GM21526 (cell line): ENCODE data around the gene EPHB2.
"Not testable (repeated sequence)": the region's sequence is repeated elsewhere in the genome, so short reads cannot be mapped to it uniquely, and the experiment has no call there.

Experiments used
- ATAC-seq: cut with Tn5 transposase; IDR thresholded peaks from one replicate; pipeline ENCODE4 v1.9.1; 2021; ENCODE audit warnings: moderate library complexity; ENCODE audit not compliant: unreplicated experiment, low FRiP score

EPHB2 gene

DNA sequence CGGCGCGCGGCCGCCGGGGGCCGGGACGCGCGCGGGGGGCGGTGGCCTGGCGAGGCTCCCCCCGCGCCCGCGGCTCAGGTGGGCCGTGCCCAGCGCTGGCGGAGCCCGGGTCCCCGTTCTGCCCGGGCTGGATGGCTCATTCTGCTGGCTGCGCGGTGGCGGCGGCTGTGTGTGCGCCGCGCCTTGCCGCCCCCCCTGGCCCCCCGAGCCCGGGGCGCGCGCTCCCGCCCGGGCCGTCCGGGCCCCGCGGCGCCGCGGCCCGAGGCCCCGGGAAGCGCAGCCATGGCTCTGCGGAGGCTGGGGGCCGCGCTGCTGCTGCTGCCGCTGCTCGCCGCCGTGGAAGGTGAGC is at the start of gene EPHB2:
Gene EPHB2, plus strand, starts transcription at position 139 of the 349 bp plus-strand sequence. Its CDS starts 144 bp downstream, at position 283.
- ATAC-seq, result no peak

DNA sequence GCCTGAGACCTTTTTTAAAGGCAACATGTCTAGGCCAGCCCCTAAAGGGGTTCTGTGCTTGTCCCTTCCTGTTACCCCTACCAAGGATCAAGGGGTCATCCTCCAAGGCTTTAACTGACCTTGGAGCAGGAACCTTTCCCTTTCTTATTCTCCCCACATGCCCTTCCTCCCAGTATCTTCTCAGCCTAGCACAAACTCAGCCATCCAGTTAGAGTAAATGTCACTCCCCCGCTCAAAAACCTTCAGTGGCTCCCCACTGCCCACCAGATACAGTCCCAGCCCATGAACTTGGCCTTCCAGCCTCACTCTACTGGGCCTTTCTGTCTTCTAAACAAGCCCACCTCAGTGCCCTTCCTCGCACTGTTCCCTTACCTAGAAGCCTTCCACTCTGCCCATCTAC is 48.8 kb upstream of the EPHB2 start:
- no peak for ATAC-seq

DNA sequence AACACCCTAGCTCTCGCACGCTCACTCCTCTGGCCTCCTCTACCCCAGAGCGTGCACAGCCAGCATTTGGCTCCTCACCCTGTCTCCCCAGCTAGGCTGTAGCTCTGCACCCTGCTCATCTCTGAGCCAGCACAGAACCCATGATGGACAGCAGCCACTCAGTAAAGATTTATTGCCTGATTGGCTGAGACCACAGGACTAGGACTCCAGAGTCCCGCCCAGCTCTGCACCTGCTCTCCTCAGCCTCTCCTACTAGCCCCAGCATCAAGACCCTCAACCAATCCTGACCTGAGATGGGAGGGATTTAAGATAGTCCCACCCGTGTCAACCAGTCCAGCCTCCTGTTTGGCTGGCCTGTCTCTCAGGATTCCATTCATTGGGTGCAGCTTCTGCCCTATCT is 48.3 kb upstream of the EPHB2 start:
- no peak for ATAC-seq

DNA sequence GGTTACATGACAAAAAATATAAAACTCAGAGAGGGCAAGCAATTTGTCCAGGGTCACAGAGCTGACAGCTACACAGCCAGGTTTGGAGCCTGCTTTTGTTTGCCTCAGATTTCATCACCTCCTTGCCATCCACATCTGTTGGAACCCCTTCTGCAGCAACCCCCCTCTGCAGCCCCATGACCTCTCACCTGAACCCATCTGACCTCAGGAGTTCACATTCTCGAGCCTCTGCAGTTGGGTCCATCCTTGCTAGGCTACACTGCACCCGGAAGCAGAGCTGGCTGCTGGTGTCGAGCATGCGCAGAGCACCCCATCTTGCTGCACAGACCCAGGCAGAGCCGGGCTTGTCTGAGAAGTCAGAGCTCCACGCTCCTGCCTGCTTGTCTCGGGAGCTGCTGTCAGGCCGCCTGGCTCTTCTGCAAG is 47.6 kb upstream of the EPHB2 start:
- no peak for ATAC-seq

DNA sequence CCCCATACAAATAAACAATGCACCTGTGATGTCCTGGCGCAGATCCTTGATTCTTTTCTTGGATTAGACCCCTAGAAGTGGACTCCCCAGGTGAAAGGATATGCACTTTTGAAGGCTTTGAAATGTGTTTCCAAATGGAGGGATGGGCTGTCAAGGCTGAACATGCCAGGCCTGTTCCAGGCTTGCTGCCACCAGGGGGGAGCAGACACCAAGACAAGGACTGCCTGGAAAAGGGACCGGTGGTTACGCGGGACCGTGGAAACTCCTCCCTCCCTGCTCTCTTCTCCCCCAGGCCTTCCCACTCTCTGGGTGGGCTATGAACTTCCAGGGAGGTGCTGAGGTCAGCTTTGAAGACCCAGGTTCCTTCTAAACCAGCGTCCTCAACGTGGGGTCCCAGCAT is 44.9 kb upstream of the EPHB2 start:
- ATAC-seq, result no peak

GRCh38 chr1:22666412-22666811 is 44.2 kb upstream of the EPHB2 start:
- ATAC-seq, result no peak

GRCh38 chr1:22668840-22669239 is 41.8 kb upstream of the EPHB2 start:
- ATAC-seq, result not testable (repeated sequence)

- no peak for ATAC-seq
These were observed 40.2 kb upstream of the EPHB2 start for GRCh38 chr1:22670352-22670975.

GRCh38 chr1:22671999-22672398 is 38.6 kb upstream of the EPHB2 start:
- ATAC-seq, result no peak

- ATAC-seq, result no peak
These were observed 36.9 kb upstream of the EPHB2 start for GRCh38 chr1:22673486-22674409.

GRCh38 chr1:22674410-22674749 is 36.3 kb upstream of the EPHB2 start:
- no peak for ATAC-seq

GRCh38 chr1:22676151-22676550 is 34.5 kb upstream of the EPHB2 start:
- not testable (repeated sequence) for ATAC-seq

DNA sequence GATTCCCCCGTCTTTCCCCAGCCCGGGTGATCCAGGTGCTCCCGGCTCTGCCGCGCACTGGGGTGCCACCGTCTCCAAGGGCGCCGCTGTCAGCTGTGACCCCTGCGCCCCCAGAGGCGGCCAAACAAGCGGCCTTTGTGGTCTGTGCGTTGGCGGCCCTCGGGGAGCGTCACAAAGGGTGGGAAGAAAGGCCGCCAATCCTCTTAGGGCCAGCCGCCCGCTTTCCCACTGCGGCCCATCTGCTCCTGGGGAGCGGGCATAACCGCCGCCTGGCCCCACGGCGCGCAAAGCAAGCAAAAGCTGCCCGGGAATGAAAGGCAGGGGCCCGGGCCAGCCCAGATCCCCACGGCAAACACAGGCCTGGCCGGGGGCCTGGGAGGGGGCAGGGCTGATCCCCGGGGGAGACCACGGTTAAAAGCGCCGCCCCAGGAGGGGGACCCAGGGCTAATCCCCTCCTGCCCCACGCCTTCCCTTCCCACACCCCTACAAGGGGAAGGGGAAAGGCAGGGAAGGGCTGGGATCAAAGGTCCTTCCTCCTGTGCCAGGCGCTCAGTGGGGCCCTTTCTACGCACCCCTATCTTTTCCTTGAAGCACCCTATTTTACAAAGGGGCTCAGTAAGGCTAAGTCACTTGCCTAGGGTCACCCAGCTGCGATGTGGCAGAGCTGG is 33.6 kb upstream of the EPHB2 start:
- ATAC-seq, result no peak

DNA sequence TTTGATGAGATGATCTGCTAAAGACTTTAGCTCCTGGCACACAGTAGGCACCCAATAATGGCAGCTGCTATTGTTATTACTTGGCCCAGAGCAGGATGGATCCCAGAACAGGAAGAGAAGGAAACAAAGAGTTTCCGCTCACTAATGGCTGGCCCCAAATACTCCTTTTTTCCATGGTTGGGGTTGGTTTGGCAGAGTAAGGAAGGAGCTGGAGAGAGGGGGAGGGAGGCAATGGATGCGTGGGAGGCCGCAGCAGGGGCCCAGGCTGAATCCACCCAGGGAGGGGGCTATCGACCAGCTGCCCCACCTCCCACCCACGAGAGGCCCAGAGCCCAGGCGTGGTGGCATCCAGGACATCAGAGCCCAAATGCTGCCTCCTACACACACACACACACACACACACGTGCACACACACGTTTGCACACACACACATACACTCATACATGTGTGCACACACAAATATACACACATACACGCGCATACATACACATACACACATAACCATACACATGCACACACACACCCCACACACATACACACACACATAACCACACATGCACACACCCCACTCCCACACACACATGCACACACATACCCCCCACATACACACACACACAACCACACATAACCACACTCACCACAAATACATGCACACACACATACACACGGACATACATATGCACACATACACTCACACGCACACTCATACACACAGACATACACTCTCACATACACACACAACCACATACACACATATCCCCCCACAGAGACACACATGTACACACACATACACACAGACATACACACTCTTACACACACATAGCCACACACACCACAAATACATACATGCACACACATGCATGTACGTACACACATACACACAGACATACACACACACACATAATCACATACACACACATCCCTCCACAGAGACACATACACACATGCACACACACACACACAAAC is 32.4 kb upstream of the EPHB2 start:
- no peak for ATAC-seq

- no peak for ATAC-seq
These were observed 29.9 kb upstream of the EPHB2 start for GRCh38 chr1:22680726-22681125.

DNA sequence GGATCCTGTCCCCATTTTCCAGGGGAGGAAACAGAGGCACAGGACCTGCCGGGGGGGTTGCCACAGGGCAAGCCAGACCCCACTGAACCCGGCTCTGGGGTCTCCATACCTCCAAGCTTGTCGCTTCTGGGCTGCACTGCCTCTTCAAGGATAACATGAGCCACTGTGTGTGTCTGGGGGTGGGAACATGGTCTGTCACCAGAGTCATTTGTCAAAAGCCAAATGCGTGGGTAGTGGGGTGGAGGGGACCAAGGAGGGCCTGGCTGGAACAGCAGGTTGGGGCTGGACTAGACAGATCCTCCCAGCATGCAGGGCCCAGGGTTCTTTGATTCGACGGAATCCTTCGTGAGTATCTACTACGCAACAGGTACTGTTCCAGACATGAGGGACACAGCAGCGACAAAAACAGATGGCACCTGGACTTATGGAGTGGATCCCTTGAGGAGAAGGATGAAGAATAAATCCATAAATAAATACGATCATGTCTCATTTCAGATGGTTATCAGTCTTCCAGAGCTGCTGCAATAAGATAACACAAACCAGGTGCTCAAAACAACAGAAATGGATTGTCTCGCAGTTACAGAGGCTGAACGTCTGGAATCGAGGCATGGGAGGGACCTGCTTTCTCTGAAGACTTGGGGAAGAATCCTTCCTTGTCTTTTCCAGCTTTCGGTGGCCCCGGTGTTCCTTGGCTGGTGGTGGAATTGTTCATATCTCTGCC is 28.9 kb upstream of the EPHB2 start:
- no peak for ATAC-seq

- ATAC-seq, result no peak
These were observed 27.1 kb upstream of the EPHB2 start for GRCh38 chr1:22683547-22683946.

DNA sequence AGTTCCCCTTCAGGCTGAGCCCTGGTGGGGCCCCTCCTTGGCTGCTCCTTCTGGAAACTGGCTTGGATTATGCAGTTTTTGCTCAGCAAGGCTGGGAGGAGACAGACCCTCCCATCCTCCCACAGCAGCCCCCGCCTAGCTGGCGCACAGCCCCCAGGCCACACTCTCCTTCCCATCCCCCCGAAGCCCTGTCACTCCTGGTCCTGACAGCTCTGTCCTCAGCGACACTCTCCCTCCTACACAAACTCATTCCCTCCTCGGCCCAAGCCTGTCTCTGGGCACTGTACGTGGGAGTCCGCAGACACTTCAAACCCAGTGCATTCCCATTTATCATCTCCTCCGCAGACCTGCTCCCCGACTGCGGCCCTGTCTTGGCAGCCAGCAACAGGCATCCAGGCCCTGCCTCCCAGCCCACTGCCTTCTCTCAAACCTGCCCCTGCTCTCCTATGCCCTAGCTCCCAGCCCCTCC is 25.0 kb upstream of the EPHB2 start:
- no peak for ATAC-seq

DNA sequence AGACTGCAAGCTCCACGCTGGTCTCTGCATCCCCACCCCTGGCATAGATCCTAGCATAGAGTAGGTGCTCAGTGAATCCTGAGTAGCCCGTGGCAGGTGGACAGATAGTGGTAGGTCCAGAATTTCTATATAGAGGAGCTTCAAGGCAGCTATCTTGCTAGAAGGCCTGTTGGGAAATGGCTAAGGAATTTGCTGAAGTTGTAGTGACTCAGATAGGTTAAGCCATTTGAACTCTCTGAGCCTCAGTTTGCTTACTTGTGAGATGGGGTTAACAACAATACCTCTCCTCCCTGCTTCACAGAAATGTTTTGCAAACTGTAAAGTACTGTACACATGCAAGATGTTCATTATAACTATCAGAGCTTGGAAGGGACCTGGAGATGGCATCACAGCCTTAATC is 23.4 kb upstream of the EPHB2 start:
- ATAC-seq, result no peak

- ATAC-seq, result no peak
These were observed 22.2 kb upstream of the EPHB2 start for GRCh38 chr1:22688466-22688865.
